GM19395 (cell line): ENCODE measurements around the gene PIBF1.
A peak's percentile ranks its signal among the peaks of the same experiment; 100 is the strongest.
"Not testable (repeated sequence)": the region's sequence is repeated elsewhere in the genome, so short reads cannot be mapped to it uniquely, and the experiment has no call there.

Source experiments
- ATAC-seq: cut with Tn5 transposase; IDR thresholded peaks from one replicate; pipeline ENCODE4 v1.9.1; 2021; ENCODE audit warnings: mild to moderate bottlenecking, moderate library complexity; ENCODE audit not compliant: unreplicated experiment

PIBF1 gene

GRCh38 chr13:72901546-72901945, 119.6 kb downstream of the PIBF1 start:
- not testable (repeated sequence) for ATAC-seq

DNA sequence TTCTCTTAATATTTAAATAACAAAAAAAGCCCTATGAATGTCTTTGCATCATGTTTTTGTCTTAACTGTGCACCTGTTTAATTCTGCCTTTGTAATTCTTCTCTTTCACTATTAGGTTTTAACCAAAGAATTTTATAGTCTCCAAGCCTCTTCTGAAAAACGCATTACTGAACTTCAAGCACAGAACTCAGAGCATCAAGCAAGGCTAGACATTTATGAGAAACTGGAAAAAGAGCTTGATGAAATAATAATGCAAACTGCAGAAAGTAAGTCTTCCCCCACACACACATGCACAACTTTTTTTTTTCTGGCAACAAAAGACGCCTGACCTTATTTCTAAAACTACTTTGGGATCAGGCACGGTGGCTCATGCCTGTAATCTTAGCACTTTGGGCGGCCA, 126.5 kb downstream of the PIBF1 start:
- ATAC-seq, result no peak

DNA sequence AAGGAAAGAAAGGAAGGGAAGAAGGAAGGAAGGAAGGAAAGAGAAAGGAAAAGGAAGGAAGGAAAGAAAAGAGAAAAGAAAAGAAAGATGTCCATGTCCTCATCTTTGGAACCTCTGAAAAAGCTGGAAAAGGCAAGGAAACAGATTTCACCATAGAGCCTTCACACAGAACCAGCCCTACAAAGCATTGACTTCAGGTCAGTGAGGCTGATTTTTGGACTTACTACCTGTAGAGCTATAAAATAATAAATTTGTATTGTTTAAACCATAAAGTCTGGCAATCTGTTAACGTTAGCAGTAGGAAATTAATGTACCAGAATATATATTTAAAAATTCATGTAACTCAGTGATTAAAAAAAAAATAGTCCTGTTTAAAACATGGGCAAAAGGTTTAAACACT, 130.0 kb downstream of the PIBF1 start:
- no peak for ATAC-seq

DNA sequence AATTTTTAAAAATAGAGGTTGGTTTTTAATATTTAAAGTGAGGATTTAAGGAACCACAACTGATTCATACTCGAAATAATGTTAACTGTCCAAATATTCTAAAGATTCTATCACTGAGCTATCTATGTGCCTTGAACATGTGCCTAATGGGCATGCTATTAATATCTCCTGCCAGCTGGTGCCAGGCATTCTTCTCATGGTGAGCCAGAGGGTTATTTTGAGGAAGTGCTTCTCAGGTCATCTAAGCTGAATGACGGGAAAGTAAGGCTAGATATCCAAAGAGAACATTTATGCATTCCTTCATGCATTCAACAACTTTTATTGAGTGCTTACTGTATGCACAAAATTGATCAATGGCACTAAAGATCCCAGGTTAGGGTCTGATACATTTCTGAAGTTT, 138.2 kb downstream of the PIBF1 start:
- no peak for ATAC-seq

DNA sequence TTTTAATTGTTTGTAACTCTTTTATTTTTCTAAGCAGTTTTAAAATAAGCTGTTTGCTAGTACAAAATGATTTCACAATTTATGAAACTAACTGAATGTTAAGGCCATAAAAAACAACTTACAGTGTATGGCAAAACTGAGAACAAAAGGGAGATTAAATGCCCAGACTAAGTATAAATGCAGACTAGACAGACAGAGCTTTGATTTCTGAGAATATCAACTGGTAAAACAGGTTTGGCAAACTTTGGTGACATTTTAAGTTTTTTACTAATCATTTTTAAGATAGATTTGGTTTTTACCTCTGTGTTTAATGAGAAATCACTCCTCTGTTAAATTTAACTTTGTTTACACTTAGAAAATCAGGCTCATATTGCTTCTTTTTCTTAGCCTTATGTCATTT, 149.4 kb downstream of the PIBF1 start:
- no peak for ATAC-seq

- ATAC-seq, result no peak
Observed at GRCh38 chr13:72932250-72932649, 150.3 kb downstream of the PIBF1 start.

DNA sequence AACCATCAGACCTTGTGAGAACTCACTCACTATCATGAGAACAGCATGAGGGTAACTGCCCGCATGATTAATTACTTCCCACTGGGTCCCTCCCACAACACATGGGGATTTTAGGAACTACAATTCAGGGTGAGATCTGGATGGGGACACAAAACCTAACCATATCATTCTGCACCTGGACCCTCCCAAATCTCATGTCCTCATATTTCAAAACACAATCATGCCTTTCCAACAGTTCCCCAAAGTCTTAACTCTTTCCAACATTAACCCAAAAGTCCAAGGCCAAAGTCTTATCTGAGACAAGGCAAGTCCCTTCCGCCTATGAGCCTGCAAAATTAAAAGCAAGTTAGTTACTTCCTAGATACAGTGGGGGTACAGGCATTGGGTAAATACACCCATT, 164.3 kb downstream of the PIBF1 start:
- not testable (repeated sequence) for ATAC-seq

- ATAC-seq, result no peak
Observed at GRCh38 chr13:72952529-72953141, 170.7 kb downstream of the PIBF1 start.

DNA sequence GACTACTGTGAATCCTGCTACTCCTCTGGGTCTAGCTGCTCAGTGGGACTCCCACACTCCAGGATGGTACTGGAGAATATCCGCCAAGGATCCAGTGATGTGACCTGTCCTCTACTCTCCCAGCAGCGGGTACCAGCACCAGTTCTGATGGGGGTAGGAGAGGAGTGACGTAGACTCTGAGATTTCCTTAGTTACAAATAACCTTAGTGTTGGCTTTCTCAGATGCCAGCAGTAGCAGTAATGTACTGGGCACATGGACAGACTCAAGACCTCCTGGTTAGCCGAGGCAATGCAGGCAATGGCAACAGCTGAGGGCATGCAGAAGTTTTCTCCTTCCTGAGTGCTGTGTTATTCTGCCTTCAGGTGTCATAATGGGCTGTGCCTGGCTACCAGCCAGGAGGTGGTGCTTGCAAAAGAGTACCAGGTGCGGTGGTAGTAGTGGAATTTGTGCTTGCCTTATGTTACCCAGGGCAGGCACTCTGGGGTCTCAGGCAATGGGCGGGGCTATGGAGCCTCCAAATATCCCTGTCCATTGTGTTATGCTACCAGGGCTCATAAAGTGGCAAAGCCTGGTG, 171.5 kb downstream of the PIBF1 start:
- ATAC-seq, result no peak

DNA sequence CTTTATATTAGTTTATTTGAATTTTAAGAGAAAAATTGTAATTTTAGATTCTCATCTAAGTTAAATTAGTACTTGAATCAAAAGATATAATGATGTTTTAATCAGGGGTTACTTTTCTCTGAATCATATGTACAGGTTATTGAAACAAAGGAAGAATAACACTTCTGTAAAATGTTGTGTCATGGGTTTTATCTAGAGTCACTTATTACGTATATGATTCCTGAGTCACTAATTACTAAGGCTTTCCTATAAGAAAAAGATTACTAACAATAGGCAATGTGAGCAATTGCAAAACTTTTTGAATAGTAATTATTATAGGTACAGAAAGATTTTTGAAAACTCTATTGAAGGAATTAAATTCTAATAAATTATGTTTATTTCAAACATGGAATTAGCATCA, 177.7 kb downstream of the PIBF1 start:
- no peak for ATAC-seq

- ATAC-seq, result no peak
Observed at GRCh38 chr13:72960114-72960513, 178.2 kb downstream of the PIBF1 start.

DNA sequence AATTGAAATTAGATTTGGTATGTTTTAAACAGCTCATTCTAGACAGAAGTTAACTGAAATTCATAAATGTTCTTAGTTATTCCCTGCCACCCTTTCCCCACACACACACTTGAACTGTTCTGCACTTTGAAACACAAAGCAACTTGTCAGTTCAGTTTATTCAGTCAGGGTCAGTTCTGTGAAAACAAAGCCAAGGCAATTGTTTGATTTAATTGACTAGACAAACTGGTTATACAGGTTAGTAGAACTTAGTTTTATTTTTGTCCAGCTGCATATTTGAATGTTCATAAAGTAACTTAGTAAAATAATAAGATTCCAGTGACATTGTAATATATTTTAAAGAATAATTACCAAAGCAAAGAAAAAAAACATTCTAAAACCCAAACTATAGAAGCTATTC, 178.6 kb downstream of the PIBF1 start:
- ATAC-seq, result no peak

- ATAC-seq, result peak; percentile 85
Observed at GRCh38 chr13:72963762-72964161, 181.8 kb downstream of the PIBF1 start.

- ATAC-seq, result no peak
Observed at GRCh38 chr13:72970301-72970880, 188.5 kb downstream of the PIBF1 start.

GRCh38 chr13:72970956-72971355, 189.0 kb downstream of the PIBF1 start:
- no peak for ATAC-seq

- no peak for ATAC-seq
Observed at GRCh38 chr13:72973234-72973633, 191.3 kb downstream of the PIBF1 start.

DNA sequence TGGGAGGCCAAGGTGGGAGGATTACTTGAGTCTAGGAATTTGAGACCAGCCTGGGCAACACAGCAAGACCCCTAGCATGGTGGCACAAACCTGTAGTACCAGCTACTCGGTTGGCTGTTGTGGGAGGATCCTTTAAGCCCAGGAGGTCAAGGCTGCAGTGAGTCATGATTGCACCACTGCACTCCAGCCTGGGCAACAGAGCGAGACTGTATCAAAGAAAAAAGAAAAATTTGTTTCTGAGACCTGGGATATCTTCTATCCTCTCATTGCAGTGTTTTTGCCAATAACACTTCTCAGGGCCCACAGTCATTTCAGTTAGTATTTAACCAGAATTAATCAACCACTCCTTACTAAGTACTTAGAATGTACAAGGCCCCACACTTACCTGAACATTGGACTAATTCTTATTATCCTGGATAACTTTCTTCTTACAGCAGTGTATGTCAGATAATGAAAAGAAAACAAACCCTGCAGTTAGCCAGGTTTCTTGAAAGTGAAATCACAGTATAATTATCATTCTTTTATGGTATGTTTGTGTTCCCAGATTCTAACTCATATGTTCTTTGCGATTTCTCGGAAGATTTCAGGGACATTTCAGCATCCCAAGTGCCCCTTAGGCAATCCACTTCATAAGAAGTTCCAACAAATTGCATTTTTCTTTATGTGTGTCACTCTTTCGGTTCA, 201.3 kb downstream of the PIBF1 start:
- ATAC-seq, result no peak

DNA sequence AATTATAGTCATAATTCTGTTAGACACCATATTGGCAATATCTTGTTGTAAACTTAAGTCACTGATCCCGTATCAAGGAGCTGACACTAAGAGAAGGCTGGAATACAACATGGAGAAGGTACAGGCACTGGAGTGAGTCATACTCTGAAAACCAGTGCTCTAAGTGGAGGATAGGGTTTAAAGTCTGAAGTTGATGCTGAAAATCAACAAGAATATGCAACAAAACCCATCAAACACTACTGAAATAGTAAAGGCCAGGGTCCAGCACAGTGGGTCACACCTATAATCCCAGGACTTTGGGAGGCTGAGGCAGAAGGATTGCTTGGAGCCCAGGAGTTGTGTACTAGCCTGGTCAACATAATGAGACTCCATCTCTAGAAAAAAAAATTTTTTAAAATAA, 203.7 kb downstream of the PIBF1 start:
- ATAC-seq, result no peak

DNA sequence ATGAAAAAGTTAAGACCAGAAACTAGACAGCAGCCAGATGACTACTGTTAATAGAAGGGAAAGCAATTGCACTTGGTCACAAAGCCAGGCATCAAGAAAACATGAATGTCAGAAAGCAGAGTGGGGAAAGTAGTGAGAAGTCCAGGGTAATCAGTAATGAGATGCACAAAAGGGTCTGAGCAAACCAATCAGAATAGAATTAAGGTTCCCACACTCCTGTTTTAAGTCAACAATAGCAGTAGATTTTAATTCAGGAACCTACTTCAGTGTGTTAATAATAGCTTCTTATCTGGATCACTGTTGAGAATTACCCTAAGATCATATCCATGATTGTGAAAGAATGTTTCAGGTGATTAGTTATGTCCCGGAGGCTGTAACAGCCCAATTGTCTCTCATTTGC, 204.3 kb downstream of the PIBF1 start:
- ATAC-seq, result no peak

DNA sequence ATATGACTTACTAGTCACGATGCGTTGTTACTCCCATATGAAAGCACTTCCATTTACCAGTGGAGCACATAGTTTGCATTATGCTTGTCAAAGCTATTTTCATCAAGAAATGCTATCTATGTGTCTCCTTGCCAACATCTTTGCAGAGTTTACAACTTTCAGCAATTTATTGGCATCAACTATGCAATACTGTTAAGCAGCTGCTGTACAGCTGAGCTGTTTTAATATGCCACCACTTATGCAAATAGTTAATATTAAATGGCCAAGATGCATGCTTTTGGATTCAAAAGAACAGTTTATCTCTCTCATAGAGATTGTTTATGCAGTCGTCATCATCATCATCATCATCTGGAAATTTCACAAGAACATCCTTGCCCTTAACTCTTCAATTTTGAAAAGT, 209.0 kb downstream of the PIBF1 start:
- ATAC-seq, result no peak

GRCh38 chr13:72998012-72998411, 216.1 kb downstream of the PIBF1 start:
- ATAC-seq, result no peak

- peak; percentile 89 for ATAC-seq
Observed at GRCh38 chr13:73000027-73000674, 218.2 kb downstream of the PIBF1 start.
